HG02885 (cell line): ENCODE results near the gene ARID1B.
"Not testable (repeated sequence)": the region's sequence is repeated elsewhere in the genome, so short reads cannot be mapped to it uniquely, and the experiment has no call there.

Source experiments
- ATAC-seq: cut with Tn5 transposase; IDR thresholded peaks from one replicate; pipeline ENCODE4 v1.9.1; 2021; ENCODE audit warnings: mild to moderate bottlenecking; ENCODE audit not compliant: unreplicated experiment, poor library complexity

ARID1B gene

DNA sequence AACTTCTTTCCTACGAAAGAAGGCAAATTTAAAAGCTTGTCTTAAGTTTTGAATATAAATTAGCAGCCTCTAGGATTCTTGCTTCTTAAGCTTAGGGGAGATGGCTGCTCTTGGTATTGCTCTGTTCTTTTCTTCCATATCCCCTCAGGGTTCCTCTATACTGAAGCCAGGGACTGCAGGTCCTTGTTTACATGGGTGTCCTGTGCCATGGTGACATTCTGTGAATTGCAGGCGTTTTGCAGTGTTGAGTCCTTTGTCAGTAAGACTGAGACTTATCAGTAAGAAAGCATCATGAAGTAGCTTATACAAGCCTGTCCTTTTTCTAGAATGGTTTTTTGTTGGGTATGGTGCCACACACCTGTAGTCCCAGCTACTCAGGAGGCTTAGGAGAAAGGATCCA lies 147.8 kb downstream of the ARID1B start:
- ATAC-seq = no peak

DNA sequence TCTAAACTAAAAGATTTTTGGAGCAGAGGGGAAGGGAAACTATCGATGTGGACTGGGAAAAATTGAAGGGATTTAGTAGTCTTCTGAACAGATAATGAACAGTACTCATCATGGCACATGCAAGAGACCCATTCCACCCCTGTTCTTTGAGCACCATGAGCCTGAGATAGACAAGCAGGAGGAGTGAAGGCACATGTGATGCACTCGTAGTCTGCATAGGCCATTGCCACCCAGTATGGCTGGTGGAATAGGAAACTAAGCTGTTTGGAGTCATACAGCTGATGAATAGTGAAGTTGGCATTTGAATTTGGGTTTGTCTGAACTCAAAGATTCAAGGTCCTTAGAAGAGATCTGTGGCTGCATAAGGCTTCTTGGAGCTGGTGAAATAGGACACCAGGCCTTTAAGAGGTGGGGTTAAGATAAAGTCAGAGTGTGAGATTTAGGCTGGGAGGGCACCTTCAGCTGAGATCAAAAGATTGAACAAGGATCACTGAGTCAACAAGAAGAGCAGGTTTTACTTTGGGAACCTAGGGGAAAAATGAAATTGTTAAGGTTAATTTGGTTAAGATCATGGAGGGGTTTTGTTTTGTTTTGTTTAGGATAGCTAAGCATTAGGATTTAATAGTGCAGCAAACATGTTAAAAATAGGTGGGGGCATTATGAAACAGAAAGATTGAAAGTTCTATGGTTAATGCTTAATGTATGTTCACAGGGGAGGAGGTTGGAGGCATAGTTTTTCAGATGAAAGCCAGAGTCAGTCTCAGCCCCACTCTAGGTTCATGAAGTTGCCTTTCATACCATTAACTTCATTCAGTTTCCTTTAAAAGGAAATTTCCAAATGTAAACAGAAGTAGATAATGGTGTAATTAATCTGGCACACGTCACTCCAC lies 148.8 kb downstream of the ARID1B start:
- ATAC-seq = peak; percentile 67

DNA sequence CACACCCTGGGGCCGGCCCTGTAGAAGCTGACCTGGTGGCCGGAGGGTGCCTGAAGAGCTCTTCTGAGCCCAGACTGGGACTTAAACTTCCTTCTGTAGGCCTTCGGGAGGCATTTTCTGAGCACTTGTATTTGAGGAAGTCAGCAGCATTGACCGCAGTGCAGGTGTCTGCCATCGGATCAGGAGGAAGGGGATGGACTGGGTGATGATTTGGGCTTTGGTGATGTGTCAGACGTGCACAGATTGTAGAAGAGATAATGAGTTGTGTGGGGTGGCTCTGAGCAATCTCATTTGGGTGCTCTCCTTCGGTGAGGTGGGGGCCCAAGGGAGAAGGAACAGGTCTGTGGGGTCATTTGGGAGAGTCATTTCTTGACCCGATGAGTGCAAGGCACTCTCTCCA lies 150.9 kb downstream of the ARID1B start:
- ATAC-seq = no peak

- ATAC-seq = no peak
Observed at GRCh38 chr6:156928972-156929371, 151.8 kb downstream of the ARID1B start.

DNA sequence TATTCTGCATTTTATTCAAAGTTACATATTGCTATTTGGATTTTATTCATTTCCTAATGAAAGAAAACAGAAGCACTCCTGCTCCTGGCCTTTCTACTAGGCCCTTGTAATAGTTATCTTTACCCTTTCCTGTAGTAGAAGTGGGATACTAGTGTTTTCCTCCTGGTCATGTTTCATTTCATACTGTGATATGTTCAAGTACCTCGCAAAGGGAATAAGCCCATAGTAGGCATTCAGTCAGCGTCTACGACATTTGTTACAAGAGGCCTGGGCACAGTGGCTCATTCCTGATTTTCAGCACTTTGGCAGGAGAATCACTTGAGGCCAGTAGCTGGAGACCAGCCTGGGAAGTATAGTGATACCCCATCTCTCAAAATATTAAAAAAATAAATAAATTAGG lies 154.1 kb downstream of the ARID1B start:
- ATAC-seq = no peak

- no peak for ATAC-seq
Observed at GRCh38 chr6:156933201-156934068, 156.3 kb downstream of the ARID1B start.

DNA sequence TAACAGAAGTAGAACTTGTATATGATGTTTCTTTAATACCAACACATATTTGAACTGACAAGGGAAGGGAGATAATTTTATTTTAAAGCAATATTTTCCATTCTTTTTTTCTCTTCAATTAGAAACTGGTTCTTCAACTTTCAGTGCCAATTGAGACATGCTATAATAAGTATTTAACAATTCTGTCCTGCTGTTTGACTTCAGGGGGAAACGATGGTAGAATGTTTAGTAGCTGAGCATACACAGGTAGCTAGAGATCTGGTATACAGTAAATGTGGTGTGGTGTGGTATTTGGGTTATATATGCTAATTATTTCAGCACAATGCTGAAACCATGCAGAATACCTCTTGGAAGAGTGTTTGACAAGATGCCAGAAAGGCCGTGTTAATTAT lies 156.9 kb downstream of the ARID1B start:
- ATAC-seq = no peak

GRCh38 chr6:156935000-156935399 lies 157.8 kb downstream of the ARID1B start:
- ATAC-seq = no peak

- ATAC-seq = no peak
Observed at GRCh38 chr6:156938143-156938542, 161.0 kb downstream of the ARID1B start.

DNA sequence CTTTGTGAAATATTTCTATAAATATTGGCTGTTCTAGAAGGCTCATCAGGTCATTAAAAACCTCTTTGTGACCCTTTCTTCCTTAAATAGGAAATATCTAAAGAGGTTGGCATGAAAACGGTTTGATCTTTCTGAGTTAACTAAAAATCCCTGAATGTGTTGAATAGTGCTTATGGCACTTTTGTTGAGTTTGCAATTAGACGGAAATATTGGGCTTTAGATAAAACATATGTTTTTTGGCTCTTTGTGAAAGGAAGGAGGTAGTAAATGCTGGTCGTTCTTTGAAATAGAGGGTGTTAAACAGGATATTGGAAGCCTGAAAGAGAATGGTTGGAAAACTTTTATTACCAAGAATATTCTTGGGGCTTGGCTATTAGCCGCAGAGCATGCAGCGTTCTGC lies 163.0 kb downstream of the ARID1B start:
- no peak for ATAC-seq

DNA sequence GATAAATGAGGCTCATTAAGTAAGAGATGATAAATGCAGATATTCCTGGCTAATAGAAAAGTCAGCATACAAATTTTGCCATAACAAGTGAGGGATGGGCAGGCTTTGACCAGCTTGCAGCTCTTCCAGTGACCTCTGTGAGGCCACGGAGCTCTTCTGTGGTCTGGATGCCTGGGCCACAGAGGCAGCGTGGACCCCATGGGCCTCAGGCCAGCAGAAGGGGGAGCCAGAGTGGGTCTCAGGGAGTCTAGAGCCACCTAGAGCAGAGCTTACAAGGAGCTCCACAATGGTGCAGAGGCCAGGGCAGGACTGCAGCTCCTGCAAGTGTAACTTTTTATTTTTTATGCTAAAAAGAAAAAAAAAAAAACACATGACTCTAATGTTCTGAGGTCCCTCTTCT lies 165.1 kb downstream of the ARID1B start:
- no peak for ATAC-seq

DNA sequence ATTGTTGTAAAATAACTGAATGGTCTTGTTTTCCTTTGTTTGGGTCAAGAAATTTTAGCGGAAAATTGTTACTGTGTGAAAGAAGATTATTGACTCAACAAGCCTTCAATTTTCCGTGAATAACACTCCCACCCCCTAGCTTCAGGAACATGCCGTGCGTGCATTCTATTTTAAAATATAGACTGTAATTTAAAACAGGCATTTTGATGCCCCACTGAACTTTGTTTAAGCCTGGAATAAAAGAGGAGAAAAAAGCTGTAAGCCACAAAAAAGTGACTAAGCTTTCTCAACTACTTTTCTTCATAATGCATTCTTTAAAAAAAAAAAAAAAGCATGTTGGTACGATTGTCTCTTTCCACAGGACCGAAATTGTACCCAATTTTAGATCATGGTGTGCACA lies 166.0 kb downstream of the ARID1B start:
- no peak for ATAC-seq

- no peak for ATAC-seq
Observed at GRCh38 chr6:156943816-156944215, 166.6 kb downstream of the ARID1B start.

GRCh38 chr6:156944412-156944811 lies 167.2 kb downstream of the ARID1B start:
- ATAC-seq = no peak

DNA sequence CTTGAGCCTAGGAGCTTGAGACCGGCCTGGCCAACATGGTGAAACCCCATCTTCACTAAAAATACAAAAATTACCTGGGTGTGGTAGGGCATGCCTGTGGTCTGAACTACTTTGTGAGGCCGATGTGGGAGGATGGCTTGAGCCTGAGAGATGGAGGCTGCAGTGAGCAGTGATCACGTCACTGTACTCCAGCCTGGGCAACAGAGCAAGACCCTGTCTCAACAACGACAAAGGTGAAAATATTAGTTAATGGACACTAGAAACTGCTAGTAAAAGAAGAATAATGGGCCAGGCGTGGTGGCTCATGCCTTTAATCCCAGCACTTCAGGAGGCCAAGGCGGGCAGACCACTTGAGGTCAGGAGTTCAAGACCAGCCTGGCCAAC lies 168.6 kb downstream of the ARID1B start:
- ATAC-seq = not testable (repeated sequence)

GRCh38 chr6:156946370-156946936 lies 169.3 kb downstream of the ARID1B start:
- peak; percentile 82 for ATAC-seq

DNA sequence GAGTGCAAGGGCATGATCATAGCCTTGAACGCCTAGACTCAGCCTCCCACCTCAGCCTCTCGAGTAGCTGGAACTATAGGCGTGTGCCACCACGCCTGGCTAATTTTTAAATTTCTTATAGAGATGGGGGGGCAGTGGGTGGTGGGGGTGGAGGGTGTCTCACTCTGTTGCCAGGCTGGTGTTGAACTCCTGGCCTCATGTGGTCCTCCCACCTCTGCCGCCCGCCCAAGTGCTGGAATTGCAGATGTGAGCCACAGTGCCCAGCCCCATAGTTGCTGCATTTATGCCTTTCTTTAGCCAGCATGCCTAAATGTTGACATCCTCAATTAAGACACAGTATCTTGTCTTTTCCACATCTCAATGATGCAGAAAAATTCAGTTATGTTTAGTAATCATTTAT lies 171.1 kb downstream of the ARID1B start:
- no peak for ATAC-seq

GRCh38 chr6:156948807-156949206 lies 171.6 kb downstream of the ARID1B start:
- no peak for ATAC-seq

DNA sequence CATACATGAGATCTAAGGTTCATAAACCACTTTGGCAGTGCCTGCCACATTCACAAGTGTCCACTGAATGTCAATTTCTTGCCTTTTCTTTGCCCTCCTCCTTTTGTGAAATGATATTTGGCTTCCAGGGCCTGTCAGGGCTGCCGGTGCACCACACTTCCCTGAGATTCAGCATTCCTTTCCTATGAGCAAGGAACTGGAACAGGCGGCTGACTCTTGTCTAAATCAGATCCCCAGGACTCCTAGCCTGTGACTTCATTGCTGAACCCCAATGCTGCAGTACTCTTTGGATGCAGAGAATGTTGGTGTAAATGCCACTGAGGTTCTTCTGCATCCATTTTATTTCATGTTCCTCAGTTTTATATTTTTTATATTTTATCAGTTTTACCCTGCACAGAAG lies 172.2 kb downstream of the ARID1B start:
- ATAC-seq = no peak

- ATAC-seq = no peak
Observed at GRCh38 chr6:156950084-156950483, 172.9 kb downstream of the ARID1B start.

- no peak for ATAC-seq
Observed at GRCh38 chr6:156950531-156950930, 173.4 kb downstream of the ARID1B start.
